SK-N-MC (cell line): Measurements from ENCODE around the gene TCF19.

Source experiments
- DNase-seq: peaks from one replicate; pipeline ENCODE4 v3.0.0-alpha.2; 2011; ENCODE audit warnings: low read depth, low spot score
- H3K27ac ChIP-seq: fragments of 200-600 bp; sonication (generic); 2 replicates; pipeline ENCODE4 v1.5.1; 2016; ENCODE audit warnings: mixed run types
- H3K36me3 ChIP-seq: fragments of 200-600 bp; sonication (generic); 2 replicates; pipeline ENCODE4 v1.6.1; 2017; ENCODE audit warnings: antibody characterized with exemption, low read length, mixed read lengths; ENCODE audit not compliant: insufficient read depth
- H3K4me3 ChIP-seq: fragments of 200-600 bp; sonication (generic); 2 replicates; pipeline ENCODE4 v1.5.1; 2016
- H3K9ac ChIP-seq: fragments of 200-600 bp; sonication (generic); 2 replicates; pipeline ENCODE4 v1.8.0; 2017; ENCODE audit warnings: mixed run types, mixed read lengths; ENCODE audit not compliant: insufficient read length
- H3K9me3 ChIP-seq: fragments of 200-600 bp; sonication (generic); 2 replicates; pipeline ENCODE4 v1.6.1; 2017; ENCODE audit warnings: low read depth, mild to moderate bottlenecking, antibody characterized with exemption, low read length, moderate library complexity, mixed read lengths
- EZH2 ChIP-seq: fragments of 200-600 bp; sonication (generic); IDR thresholded peaks from one replicate; pipeline ENCODE4 v1.6.1; 2017; ENCODE audit warnings: antibody characterized with exemption
- FOXP2 ChIP-seq: optimal IDR thresholded peaks from 2 replicates; pipeline ENCODE3; 2011; ENCODE audit warnings: mild to moderate bottlenecking, moderate library complexity; ENCODE audit not compliant: insufficient read depth; ENCODE audit errors: extremely low read length, control extremely low read depth
- POLR2AphosphoS5 ChIP-seq: IDR thresholded peaks from 2 replicates; pipeline ENCODE4 v1.6.1; 2012; ENCODE audit warnings: mild to moderate bottlenecking, low read depth, low read length, borderline replicate concordance

TCF19 gene

GRCh38 chr6:31204751-31205145 lies 46.4 kb downstream of the TCF19 start:
- DNase-seq: no peak
- H3K4me3 ChIP-seq: no peak overlapping the region
- H3K27ac ChIP-seq: no peak overlapping the region
- no peak overlapping the region for H3K9ac ChIP-seq
- no peak for TF ChIP-seq POLR2AphosphoS5
- TF ChIP-seq FOXP2: no peak
- no peak for TF ChIP-seq EZH2
- H3K9me3 ChIP-seq: no peaks in the 10 kb centered on the region
- no peaks in the 10 kb centered on the region for H3K36me3 ChIP-seq

- Histone ChIP-seq H3K36me3 (no peaks in the 10 kb centered on the region), H3K9me3 (no peaks in the 10 kb centered on the region), H3K9ac (no peak overlapping the region), H3K4me3 (no peak overlapping the region), H3K27ac (no peak overlapping the region)
- DNase-seq: no peak
- TF ChIP-seq POLR2AphosphoS5 (no peak), FOXP2 (no peak), EZH2 (no peak)
Observed at GRCh38 chr6:31205638-31206037, 47.2 kb downstream of the TCF19 start.

- TF ChIP-seq EZH2: no peak
- no peak for TF ChIP-seq FOXP2
- no peaks in the 10 kb centered on the region for H3K9me3 ChIP-seq
- no peak overlapping the region for H3K4me3 ChIP-seq
- H3K36me3 ChIP-seq: no peaks in the 10 kb centered on the region
- no peak overlapping the region for H3K27ac ChIP-seq
- no peak overlapping the region for H3K9ac ChIP-seq
- no peak for DNase-seq
Observed at GRCh38 chr6:31208506-31208905, 50.1 kb downstream of the TCF19 start.

DNA sequence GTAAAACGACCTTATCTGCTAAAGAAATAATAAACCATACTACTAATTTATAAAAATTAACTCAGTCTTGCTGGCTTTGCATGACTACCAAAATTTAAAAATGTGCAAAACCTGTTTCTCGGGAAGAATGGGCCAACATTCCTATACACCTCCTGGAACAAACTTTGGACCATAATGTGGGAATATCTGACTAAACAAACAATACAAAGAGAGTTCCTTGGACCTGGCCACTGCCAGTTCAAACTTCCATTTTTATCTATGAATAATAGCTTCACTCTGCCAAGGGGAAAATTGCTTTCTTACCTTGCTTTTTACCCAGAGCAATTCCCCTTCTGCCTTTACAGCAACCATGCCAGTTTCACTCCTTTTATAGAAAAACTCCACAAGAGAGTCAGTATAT lies 50.7 kb downstream of the TCF19 start:
- TF ChIP-seq EZH2: no peak
- no peak for TF ChIP-seq FOXP2
- TF ChIP-seq POLR2AphosphoS5: no peak
- H3K27ac ChIP-seq: no peak overlapping the region
- no peak for DNase-seq
- no peak overlapping the region for H3K4me3 ChIP-seq
- no peaks in the 10 kb centered on the region for H3K9me3 ChIP-seq
- no peak overlapping the region for H3K9ac ChIP-seq
- H3K36me3 ChIP-seq: no peaks in the 10 kb centered on the region

GRCh38 chr6:31210123-31210522 lies 51.7 kb downstream of the TCF19 start:
- Histone ChIP-seq H3K4me3 (no peak overlapping the region), H3K9me3 (no peaks in the 10 kb centered on the region), H3K9ac (no peak overlapping the region), H3K27ac (no peak overlapping the region), H3K36me3 (no peaks in the 10 kb centered on the region)
- DNase-seq: no peak
- TF ChIP-seq EZH2 (no peak), POLR2AphosphoS5 (no peak), FOXP2 (no peak)

DNA sequence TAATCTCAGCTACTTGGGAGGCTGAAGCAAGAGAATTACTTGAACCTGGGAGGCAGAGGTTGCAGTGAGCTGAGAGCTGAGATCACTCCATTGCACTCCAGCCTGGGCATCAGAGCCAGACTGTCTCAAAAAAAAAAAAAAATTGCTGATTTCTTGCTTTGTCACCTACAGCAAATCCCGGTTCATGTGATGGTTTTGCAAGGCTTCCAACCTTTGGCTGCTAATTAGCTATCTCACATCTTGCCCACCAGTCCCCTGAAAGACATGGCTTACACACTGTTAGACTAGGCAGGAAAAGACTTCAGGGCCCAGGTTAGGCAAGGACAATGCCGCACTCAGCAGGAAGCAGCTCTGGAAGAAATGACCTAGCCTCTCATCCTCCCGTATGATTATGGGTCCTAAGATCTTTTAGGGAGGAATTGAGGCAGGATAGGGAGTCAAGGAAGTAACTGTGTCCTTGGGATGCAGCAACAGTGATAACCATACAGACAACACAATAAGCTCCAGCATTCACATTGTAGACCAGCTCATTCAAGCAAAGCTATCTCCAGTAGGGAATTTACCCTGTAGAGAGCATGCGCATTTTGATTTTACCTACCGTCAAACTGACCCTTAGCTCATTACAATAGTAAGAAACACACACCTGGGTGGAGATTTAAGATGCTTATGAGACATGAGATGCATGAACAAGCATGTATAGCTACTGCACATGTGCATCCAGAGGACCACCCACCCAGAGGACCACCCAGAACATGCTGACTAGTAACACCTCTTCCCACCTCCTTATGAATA lies 52.5 kb downstream of the TCF19 start:
- H3K9me3 ChIP-seq: no peaks in the 10 kb centered on the region
- H3K4me3 ChIP-seq: no peak overlapping the region
- no peak overlapping the region for H3K9ac ChIP-seq
- H3K27ac ChIP-seq: no peak overlapping the region
- TF ChIP-seq POLR2AphosphoS5 (no peak), FOXP2 (no peak), EZH2 (no peak)
- no peak for DNase-seq
- H3K36me3 ChIP-seq: no peaks in the 10 kb centered on the region
